Fibroblast of mammary gland (primary cell): Measurements from ENCODE around the gene KCNC3.
"Not testable (repeated sequence)": the region's sequence is repeated elsewhere in the genome, so short reads cannot be mapped to it uniquely, and the experiment has no call there.

Experiments used
- DNase-seq: peaks from one replicate; pipeline ENCODE4 v3.0.0-alpha.2; 2010; ENCODE audit warnings: low read depth
- H3K4me3 ChIP-seq: 2 replicates; pipeline ENCODE4 v1.5.1; 2011; ENCODE audit warnings: low read depth, mild to moderate bottlenecking, low read length, moderate library complexity; ENCODE audit not compliant: control insufficient read depth
- CTCF ChIP-seq: conservative IDR thresholded peaks from 2 replicates; pipeline ENCODE4 v1.5.1; 2011; ENCODE audit warnings: low read depth, low read length, inconsistent platforms; ENCODE audit not compliant: control insufficient read depth, insufficient read depth

The KCNC3 gene

GRCh38 chr19:50361290-50362029 lies 32.3 kb upstream of the KCNC3 start:
- peak; percentile 9 for DNase-seq
- TF ChIP-seq CTCF: no peak
- H3K4me3 ChIP-seq: no peak overlapping the region

GRCh38 chr19:50359328-50359818 lies 30.2 kb upstream of the KCNC3 start:
- H3K4me3 ChIP-seq: no peak overlapping the region
- TF ChIP-seq CTCF: no peak
- DNase-seq: no peak

- TF ChIP-seq CTCF: no peak
- DNase-seq: peak; percentile 48
These were observed 29.5 kb upstream of the KCNC3 start for GRCh38 chr19:50358483-50359327.

GRCh38 chr19:50357178-50358100 lies 28.3 kb upstream of the KCNC3 start:
- peak; percentile 52 for DNase-seq
- peak; percentile 75 for TF ChIP-seq CTCF

More at GRCh38 chr19:50358483-50359327, 29.5 kb upstream of the KCNC3 start:
- peak overlapping the region; percentile 50 for H3K4me3 ChIP-seq

GRCh38 chr19:50356691-50357177 lies 27.6 kb upstream of the KCNC3 start:
- H3K4me3 ChIP-seq: no peak overlapping the region
- DNase-seq: no peak
- no peak for TF ChIP-seq CTCF

More at GRCh38 chr19:50357178-50358100, 28.3 kb upstream of the KCNC3 start:
- peak overlapping the region; percentile 41 for H3K4me3 ChIP-seq

- not testable (repeated sequence) for DNase-seq, H3K4me3 ChIP-seq
These were observed 24.3 kb upstream of the KCNC3 start for GRCh38 chr19:50353487-50353880.
